Fibroblast of skin of left quadriceps (primary cell): ENCODE data around the gene ATG13.
"Not testable (repeated sequence)": the region's sequence is repeated elsewhere in the genome, so short reads cannot be mapped to it uniquely, and the experiment has no call there.

Experiments used
- DNase-seq, 2 experiments: peaks; one replicate each; pipeline ENCODE4 v3.0.0-alpha.2; 2013; ENCODE audit warnings: low read depth in 2 of 2

ATG13 gene

GRCh38 chr11:46643986-46644385 is 26.6 kb downstream of the ATG13 start:
- no peak for DNase-seq

DNA sequence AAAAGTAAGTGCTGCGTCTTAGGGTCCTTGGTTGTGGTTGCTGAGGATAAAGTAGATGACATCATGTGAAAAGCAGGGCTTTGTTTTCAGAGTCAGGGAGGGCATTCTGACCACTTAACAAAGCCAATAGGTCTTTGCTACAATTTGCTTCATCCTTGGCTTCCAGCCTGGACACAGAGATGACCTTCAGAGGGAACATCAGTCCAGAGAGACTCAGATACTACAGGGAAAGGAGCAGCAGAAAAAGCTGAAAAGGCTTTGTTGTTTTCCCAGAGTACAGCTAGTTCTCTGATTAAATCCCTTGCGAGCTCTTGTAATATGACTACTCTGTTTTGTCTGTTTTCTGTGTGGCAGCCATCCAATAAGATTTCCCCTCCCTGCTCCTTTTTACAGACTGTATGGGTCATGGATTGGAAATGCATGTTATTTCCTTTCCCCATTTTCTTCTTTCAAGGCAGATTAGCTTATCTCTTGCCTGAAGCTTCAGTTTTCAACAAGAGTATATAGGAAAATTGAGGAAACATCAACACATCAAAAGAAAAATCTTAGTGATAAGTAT is 31.9 kb downstream of the ATG13 start:
- DNase-seq: peak; percentile 94

- no peak for DNase-seq
These were observed 38.3 kb downstream of the ATG13 start for GRCh38 chr11:46655631-46656030.

- no peak for DNase-seq
These were observed 39.8 kb downstream of the ATG13 start for GRCh38 chr11:46657186-46657585.

- peak in 1 of 2 experiments; percentile 34 for DNase-seq
These were observed 40.9 kb downstream of the ATG13 start for GRCh38 chr11:46658259-46658658.

DNA sequence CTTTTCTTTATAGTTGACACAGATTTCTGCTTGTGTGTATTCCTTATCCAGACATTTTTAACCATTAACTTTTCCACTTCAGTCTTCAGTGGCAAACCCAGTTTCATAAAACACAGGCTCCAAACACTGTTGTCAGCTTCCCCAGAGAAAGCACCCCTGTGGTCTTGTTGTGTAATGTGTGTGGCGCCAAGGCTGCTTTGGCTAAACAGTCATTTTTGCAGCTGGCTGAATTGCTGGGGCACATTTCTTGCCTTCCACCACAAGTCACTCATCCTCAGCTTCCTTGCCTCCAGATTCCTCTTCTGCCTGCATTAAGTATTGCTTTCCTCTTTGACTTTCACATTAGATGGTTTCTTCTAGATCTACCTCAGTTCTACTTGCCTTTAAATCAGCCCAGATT is 42.6 kb downstream of the ATG13 start:
- no peak for DNase-seq

GRCh38 chr11:46661836-46662235 is 44.5 kb downstream of the ATG13 start:
- DNase-seq: no peak

DNA sequence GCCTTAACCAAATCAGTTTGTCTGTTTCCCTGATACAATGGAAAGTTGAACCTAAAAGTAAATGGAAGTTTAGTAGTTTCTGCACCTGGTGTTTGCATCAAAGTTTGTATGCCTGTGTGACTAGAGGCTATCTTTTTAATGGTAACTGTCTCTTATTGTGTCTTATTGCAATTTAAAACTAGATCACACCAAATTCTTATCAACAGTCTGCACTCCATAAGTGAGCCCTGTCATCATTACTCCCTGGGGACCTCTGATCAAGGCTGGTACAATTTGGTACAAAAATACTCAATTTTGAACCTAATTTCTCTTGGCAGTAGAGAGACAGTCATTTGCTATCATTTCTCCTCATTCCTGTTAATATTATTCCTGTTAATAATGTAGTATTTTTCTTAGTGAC is 45.0 kb downstream of the ATG13 start:
- DNase-seq: no peak

- no peak for DNase-seq
These were observed 46.1 kb downstream of the ATG13 start for GRCh38 chr11:46663277-46663940.

DNA sequence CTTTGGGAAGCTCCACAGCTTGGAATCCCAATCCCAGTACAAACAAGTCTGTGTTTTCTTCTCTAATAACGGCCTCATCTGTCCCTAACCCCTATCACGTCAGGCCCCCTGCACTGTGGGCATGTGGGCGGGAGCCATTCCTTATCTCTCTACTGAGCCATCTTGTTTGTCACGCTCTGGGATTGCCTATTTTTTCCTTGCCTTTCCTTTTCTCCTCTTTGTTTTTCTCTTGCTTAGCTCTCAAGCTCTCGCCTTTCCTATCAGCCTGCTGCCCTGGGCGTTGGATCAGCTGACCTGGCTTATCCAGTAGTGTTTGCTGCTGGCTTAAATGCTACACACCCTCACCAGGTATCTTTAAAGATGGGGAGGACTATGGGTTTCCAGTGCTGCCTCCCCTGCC is 47.3 kb downstream of the ATG13 start:
- no peak for DNase-seq

DNA sequence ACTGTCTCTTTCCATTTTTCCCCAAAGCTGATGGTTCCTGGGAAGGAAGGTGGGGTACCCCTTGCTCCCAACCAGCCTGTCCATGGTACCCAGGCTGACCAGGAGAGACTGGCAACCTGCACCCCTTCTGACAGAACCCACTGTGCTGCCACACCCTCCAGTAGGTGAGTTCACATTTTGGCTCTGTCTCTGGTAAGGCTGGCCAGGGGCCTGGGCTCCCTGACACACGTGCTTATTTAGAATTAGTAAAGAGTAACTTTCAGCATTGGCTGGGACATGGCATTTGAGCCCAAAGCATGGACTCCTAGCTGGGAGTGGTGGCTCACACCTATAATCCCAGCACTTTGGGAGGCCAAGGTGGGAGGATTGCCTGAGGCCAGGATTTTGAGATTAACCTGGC is 48.0 kb downstream of the ATG13 start:
- no peak for DNase-seq

GRCh38 chr11:46666516-46666915 is 49.2 kb downstream of the ATG13 start:
- DNase-seq: no peak

DNA sequence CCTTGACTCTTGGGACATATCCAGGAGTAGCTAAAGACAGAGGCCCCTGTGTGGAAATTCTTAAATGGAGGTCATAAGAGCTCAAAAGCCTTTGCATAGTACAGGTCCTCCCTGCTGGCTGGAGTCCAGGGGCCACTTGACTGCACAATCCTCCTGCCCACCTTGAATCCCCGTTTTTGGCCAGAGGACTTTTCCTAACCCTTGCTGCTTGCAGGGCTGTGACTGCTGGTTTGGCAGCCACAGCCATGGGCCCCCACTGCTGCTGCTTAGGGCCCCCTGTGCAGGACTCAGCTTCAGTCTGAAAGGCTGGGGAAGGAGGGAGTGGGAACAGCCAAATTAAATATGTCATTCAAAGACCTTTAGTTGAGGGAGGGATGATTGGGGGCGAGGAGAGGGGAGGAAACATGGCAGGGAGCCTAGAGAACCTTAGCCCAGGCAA is 49.7 kb downstream of the ATG13 start:
- no peak for DNase-seq

GRCh38 chr11:46668480-46669085 is 51.2 kb downstream of the ATG13 start:
- DNase-seq: no peak

DNA sequence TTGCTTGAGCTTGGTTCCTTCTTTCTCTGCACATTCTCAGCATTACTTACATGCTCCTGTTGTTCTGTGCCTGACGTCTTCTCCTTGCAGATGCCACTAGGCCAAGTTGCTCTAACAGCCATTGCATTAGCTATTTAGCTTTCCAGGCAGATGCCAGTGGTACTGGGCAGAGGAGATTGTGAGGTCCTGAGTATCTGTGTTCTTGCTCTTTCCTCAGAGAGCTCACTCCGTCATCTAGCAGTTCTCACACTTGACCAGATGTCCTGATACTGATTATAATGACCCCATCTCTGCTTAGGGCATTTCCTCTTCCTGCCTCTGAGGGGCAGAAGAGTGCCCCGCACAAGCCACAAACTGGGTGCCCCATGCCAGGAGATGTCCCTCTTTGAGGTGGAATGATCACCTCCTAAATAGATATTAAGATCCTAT is 52.4 kb downstream of the ATG13 start:
- DNase-seq: no peak

DNA sequence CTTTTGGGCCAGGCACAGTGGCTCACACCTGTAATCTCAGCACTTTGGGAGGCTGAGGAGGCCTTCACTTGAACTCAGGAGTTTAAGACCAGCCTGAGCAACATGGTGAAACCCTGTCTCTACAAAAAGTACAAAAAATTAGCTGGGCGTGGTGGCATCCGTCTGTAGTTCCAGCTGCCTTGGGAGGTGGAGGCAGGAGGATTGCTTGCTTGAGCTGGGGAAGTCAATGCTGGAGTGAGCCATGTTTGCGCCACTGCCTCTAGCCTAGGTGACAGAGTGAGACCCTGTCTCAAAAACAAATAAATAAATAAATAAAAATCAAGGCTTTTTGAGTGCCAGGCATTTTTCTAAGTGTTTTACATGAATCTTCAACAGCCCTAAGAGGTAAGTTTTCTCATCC is 53.2 kb downstream of the ATG13 start:
- not testable (repeated sequence) for DNase-seq

GRCh38 chr11:46671958-46672315 is 54.6 kb downstream of the ATG13 start:
- DNase-seq: no peak

- no peak for DNase-seq
These were observed 55.1 kb downstream of the ATG13 start for GRCh38 chr11:46672381-46672839.

- DNase-seq: no peak
These were observed 56.5 kb downstream of the ATG13 start for GRCh38 chr11:46673713-46674462.

DNA sequence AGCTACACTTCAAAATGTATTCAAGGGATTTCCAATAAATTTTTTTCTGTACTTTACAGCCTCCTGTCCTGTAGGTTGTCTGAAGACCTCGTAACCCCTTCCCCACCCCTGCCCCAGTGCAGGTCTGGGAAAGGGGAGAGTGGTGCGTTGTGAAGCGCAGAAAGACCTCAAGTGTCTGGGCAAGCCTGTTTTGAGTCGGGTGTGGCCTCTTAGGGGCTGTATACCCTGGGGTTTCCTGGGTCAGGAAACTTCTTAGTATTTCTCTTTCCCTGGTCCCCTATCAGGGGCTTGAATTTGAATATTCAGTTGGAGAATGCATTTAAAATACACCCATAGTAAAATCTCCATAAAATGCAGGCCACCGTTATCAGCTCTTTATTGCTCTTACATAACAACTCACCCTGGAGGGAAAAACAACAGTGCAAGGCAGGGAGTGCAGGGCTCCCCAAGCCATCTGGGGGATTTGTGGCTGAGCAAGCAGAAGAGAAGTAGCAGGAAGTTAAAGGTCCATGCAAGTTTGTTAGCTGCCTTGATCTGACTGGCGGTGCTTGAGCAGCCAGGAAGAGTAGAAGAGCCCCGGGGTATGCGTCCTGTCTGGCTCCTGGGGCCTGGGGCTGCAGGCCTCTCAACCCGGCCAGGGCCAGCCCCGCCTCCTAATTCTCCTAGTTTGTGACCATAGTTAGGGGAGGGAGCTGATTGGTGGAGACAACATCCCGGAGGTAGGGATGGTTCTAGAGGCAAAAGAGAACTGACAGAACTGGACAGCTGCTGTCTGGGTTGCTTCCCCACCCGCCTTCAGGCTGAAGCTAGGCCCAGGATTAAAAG is 57.3 kb downstream of the ATG13 start:
- no peak for DNase-seq

DNA sequence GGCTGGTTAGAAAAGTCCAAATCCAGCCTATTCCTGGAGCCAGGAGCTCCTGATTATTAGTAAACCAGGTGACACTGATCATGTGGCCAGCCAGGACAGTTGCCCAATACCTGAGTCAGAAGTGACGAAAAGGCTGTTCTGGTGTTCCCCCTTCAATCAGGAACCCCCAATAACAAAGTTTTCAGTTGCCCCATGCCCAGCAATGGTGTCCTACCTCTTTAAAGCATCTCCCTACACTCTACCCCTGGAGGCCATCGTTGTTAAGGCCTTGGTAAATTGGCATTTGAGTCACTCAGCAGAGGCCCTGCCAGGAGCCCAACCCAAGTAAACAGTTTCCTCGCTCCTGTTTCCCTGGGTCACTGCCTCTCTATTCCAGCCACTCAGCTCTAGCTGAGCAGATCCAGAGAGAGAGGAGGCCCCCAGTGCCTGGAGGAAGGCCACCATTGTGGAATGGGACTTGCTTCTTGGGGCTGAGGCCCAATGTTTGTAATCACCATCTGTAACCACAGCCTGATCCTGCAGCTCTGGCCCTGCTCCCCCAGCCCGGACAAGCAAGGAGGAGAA is 58.0 kb downstream of the ATG13 start:
- DNase-seq: no peak
